Left lobe of liver (tissue), 2 donors: ENCODE measurements around the gene CDKN2B-AS1. TPM values are rescaled to one million over a fixed set of nuclear protein-coding genes. Genes with fewer than 3 reads are reported as not detected.
A peak's percentile ranks its signal among the peaks of the same experiment; 100 is the strongest.

ENCODE experiments used
- ATAC-seq: fragments of 200-7000 bp; cut with Tn5 transposase; one replicate; pipeline ENCODE4 v1.9.1; 2020; ENCODE audit warnings: mild to moderate bottlenecking, moderate library complexity
- DNase-seq: peaks from one replicate; pipeline ENCODE4 v3.0.0-alpha.2; 2020; ENCODE audit warnings: low spot score
- total RNA-seq: library from RNA; stranded (reverse); gene quantifications from one replicate; pipeline ENCODE4 v1.2.1, GENCODE V29; 2021
- donor health status: DM: no; HTN: no; CAD: no; lungs with moderate emphysema.
- donor health status: DM: no; HTN: yes; CAD: no.

CDKN2B-AS1 gene
- total RNA-seq, 1 donor from 2014 or later = not detected

- ATAC-seq (no peak), DNase-seq (no peak)
Observed at GRCh38 chr9:21982391-21982790, 12.2 kb upstream of the CDKN2B-AS1 start.

- ATAC-seq = no peak
- DNase-seq = no peak
Observed at GRCh38 chr9:21982861-21983560, 11.6 kb upstream of the CDKN2B-AS1 start.

- DNase-seq (no peak), ATAC-seq (no peak)
Observed at GRCh38 chr9:21983561-21983935, 11.0 kb upstream of the CDKN2B-AS1 start.

- DNase-seq (no peak), ATAC-seq (no peak)
Observed at GRCh38 chr9:21984101-21984500, 10.5 kb upstream of the CDKN2B-AS1 start.

- DNase-seq (no peak), ATAC-seq (no peak)
Observed at GRCh38 chr9:21985964-21986667, 8.5 kb upstream of the CDKN2B-AS1 start.

- DNase-seq = no peak
- no peak for ATAC-seq
Observed at GRCh38 chr9:21988056-21988990, 6.3 kb upstream of the CDKN2B-AS1 start.

GRCh38 chr9:21989440-21990189 lies 5.0 kb upstream of the CDKN2B-AS1 start:
- DNase-seq (no peak), ATAC-seq (no peak)

- no peak for ATAC-seq
- DNase-seq = no peak
Observed at GRCh38 chr9:21991072-21991959, 3.3 kb upstream of the CDKN2B-AS1 start.

GRCh38 chr9:21993007-21993406 lies 1.6 kb upstream of the CDKN2B-AS1 start:
- ATAC-seq (no peak), DNase-seq (no peak)

GRCh38 chr9:21993893-21994555 lies 567 bp upstream of the CDKN2B-AS1 start, which contains the start of gene CDKN2A:
CDKN2A (minus strand) TSS chr9:21994392.
- ATAC-seq (peak; percentile 62), DNase-seq (peak; percentile 50)

- DNase-seq (peak; percentile 58), ATAC-seq (peak; percentile 74)
Observed at GRCh38 chr9:21995006-21995665, 545 bp downstream of the CDKN2B-AS1 start.

- DNase-seq = peak; percentile 63
- peak; percentile 79 for ATAC-seq
Observed at GRCh38 chr9:21995666-21996398, 1.2 kb downstream of the CDKN2B-AS1 start.

- no peak for DNase-seq
- ATAC-seq = no peak
Observed at GRCh38 chr9:21996438-21996837, 1.8 kb downstream of the CDKN2B-AS1 start.

- DNase-seq (no peak), ATAC-seq (no peak)
Observed at GRCh38 chr9:21996858-21997257, 2.3 kb downstream of the CDKN2B-AS1 start.

GRCh38 chr9:21997480-21997879 lies 2.9 kb downstream of the CDKN2B-AS1 start:
- no peak for ATAC-seq
- DNase-seq = no peak

- ATAC-seq = no peak
Observed at GRCh38 chr9:21998026-21998425, 3.4 kb downstream of the CDKN2B-AS1 start.

GRCh38 chr9:22002038-22002437 lies 7.4 kb downstream of the CDKN2B-AS1 start:
- ATAC-seq = no peak
- no peak for DNase-seq

More at GRCh38 chr9:21998026-21998425, 3.4 kb downstream of the CDKN2B-AS1 start:
- no peak for DNase-seq
